SIG-M5 treated with dmso at 0.1 percent for 504 hours (cell line): ENCODE results near the gene IL19.
"Not testable (repeated sequence)": the region's sequence is repeated elsewhere in the genome, so short reads cannot be mapped to it uniquely, and the experiment has no call there.

ENCODE experiments used
- DNase-seq: peaks from one replicate; lab custom pipeline; 2025; ENCODE audit not compliant: unreplicated experiment; lab: John Stamatoyannopoulos, UW

Gene IL19

DNA sequence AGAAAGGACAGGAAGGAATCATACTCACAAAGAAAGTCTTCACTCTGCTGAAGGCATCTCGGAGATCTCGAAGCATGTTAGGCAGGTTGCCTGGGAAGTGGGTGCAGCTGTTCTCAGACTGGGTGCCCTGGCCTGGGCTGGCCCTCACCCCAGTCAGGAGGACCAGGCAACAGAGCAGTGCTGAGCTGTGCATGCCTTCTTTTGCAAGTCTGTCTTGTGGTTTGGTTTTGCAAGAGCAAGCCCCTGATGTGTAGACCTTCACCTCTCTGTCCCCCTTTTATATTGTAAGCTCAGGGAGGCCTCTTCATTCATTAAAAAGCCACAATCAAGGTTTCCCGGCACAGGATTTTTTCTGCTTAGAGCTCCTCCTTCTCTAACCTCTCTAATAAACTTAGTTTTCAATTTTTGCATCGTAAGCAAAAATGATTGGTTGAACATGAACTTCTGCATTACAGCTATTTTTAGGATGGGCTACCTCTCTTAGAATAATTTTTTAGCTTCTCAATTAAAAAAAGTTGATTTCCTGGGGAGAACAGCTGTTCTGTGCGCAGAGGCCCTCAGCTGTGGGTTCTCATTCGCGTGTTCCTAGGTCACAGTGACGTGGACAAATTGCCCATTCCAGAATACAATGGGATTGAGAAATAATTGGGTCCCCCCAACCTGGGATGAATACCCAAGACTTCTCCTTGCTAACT is 1.8 kb downstream of the IL19 start, which contains the start of gene IL10:
Gene IL10 (minus strand): TSS at position 252 of the 695 bp plus-strand sequence. CDS start 59 bp downstream, at position 193.
- peak; percentile 61 for DNase-seq

DNA sequence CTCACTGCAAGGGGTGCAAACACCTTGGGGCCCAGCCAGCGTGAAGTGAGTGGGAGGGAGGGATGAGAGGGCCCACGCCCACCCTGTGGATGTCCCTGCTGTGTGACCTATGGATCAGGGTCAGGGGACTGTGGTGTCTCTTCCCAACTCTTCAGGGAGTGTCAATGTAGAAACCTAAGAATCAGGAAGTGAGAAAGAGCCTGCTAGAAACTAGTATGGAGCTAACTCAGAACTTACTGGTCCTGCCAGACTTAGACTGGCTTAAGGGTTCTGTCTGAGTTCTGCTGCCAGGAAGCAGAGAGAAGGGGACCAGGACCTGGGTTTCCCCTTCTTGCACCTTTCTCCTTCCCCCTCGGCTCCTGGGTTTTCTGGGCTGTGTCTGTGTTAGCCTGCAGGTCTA is 3.5 kb downstream of the IL19 start:
- DNase-seq: peak; percentile 64

DNA sequence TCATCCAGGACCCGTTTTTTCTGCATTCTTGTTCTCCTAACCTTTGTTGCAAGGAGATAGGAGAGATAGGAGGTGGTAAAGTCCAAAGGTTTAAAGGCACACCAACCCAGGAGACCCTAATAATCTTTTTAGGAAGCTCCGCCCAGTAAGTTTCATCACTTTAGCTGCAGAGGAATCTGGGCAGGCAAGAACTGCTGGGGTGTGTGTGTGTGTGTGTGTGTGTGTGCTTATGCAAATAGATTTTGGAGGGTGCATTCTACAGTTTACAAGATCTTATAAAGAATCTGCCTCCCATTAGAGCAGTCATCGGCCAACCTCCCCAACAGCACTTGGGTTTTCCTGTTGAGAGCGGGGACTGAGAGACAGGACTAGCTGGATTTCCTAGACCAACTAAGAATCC is 5.7 kb downstream of the IL19 start:
- DNase-seq: peak; percentile 70

DNA sequence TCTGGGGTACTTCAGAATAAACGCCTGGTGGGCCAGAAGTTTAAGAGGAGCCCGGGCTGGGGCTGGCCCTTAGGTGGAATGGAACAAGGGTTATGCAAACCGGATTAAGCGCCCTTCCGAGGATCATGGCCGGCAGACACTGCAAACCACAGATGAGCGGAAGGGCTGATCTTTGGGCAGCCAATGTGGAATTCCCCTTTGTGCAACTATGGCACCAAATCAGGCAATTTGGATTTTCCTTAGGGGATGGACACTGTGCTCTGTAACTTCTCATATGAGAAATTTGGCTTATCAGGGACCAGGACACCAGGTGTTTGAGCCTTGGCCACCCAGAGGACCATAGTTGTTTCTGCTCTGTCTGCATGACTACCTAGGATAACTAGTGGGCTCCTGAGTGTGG is 7.5 kb downstream of the IL19 start:
- DNase-seq: no peak

DNA sequence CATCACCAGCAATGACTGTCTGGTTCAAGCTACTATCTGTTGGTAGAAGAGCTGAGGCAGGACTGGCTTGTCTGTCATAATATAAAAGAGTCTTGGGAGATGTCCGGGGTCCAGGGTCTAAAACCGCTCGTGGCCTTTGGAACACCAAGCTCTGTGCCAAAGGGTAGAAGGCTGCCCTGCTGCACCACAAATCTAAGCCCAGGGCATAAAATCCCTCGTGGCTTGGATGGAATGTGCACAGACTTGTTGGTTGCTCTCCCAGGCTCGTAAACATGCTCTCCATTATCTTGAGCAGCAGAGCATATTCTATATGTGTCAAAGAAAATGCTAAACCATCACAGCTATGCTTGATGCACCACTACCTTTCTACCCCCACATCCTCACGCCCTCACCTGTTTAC is 8.3 kb downstream of the IL19 start:
- not testable (repeated sequence) for DNase-seq

DNA sequence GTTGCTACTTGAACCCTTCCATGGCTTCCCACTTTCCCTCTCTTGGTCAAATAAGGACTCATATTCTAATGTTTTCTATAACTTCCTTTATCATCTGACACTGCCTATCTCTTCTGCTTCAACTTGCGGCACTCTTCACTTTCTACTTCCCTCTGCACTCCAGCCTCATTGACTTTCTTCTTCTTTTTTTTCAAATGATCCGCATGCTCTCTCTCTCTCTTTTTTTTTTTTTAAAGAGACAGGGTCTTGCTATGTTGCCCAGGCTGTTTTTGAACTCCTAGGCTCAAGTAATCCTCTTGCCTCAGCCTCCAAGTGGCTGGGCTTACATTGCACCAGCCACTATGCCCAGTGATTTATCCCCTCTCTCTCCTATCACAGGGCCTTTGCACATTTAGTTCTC is 9.1 kb downstream of the IL19 start:
- peak; percentile 79 for DNase-seq

DNA sequence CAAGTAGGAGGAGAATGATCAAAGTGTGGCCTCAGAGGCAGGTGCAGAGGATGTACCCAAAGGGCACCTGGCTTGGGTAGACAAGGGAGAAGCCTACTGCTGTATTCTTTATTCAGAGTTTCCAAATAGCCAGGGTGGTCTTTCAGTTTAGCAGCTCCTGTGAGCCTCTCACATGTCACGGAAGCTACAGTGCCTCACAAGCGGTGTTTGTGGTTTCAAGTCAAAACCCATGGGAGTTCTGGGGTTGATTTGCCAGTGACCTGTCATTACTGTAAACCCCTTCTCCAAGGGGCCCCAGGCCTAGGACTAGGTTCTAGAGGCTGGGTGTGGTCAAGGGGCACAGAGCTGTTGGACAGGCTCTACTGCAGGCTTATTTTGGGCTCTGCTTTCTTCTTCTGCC is 11.9 kb downstream of the IL19 start:
- no peak for DNase-seq

DNA sequence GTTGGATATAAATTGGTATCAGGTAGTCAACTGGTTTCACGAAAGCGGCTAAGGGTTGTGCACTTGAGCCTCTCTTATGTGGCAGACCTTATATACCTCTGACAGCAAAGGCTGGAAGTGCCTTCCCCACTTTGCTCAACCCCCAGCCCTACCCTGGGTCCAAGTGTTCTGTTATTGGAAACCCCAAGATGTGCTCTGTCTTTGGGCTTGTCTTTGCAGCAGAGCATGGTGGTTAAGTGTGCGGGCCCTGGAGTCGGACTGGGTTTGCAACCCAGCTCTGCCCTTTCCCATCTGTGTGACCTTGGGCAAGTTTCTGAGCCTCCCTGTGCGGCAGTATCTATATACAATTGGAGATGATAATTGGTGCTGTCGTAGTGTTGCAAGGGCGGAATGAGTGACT is 12.9 kb downstream of the IL19 start:
- no peak for DNase-seq

DNA sequence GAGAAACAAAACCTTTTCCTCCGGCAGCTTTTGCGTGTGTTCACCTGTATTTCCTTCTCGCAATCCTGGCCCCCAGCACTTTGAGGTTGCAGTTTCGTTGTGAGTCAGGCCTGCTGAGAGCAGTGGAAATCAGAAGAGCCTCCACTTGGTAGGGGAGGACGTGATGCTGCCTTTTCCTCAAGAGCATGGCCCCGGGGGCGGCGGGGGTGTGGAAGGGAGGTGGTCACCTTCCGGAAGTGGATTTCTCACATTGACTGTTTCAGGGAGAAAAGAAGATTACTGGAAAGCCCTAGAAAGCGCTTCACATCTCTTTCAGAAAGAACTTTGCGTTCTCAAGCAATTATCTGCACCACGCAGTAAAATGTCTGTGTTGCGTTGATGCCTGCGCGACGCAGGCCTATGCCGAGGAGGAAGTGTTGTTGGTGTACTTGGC is 13.9 kb downstream of the IL19 start:
- no peak for DNase-seq

DNA sequence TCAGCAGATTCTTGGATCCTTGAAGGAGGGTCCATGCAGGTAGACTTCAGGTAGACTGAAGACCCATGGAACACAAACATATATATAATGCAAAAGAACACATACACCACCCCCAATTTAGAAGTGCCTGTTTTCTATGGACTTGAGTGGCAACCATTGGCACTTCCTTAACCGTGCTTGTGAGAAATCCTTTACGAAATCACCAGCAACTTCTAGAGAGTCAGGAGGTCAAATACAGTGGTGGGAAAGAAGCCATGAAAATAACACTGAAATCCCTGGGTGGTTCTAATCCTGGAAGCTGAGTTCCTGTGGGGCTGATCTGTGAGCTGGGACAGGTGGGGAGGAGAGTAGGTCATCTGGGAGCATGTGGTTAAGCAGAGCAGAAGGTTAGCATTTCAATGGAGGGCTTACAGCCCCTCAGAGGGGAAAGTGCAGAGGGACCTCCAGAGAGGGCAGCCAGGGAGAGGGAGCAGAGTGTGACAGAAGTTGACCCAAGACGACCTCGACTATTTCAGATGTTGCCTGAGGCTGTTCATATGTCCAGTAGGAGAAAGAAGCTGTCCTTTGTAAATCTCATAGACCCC is 14.7 kb downstream of the IL19 start:
- peak; percentile 35 for DNase-seq

DNA sequence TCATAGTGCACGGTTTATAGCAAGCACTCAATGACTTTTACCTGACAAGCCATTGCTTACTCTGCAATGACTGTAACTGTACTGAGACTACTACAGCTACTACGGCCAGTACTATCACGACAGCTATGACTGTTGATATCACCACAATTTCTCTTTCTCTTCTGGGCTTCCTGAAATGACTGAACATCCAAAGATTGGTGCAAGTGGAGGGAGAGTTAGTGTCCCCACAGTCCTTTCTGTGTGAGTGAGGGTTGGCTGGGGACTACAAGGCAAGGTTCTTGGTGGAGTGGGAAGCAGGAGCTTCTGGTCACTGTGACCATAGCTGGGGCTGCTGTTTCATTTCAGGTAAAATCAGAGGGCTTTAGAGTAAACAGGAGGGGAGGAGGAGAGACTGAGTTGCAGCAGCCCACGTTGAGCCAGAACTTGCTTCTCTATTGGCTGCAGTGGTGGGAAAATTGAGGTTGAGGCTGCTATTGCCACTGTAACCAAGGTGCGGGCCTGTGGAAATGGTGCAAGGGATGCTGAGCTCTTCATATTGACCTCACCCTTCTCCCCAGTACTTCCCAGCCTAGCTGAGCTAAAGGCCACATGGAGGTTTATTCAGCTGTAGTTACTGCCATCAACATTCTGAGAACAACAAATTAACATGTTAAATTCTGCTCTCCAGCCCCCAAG is 15.8 kb downstream of the IL19 start:
- DNase-seq: no peak

DNA sequence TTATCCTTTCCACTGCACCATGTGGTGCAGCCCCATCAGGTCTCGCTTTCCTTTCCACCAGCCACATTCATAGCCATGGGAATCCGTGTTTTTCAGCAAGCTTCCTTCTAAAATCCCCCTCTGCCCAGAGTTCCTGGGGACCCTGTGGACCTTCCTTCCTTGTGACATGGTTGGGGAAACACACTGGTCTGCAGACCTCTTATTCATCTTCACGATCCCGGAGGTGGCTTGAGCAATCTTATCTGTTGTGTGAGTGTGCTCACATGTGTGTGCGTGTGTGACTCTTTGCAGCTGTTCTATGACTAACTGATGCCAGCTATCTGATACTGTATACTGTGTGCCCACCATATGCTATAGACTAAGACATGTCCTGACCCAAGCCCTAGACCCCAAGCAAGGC is 17.3 kb downstream of the IL19 start:
- no peak for DNase-seq

DNA sequence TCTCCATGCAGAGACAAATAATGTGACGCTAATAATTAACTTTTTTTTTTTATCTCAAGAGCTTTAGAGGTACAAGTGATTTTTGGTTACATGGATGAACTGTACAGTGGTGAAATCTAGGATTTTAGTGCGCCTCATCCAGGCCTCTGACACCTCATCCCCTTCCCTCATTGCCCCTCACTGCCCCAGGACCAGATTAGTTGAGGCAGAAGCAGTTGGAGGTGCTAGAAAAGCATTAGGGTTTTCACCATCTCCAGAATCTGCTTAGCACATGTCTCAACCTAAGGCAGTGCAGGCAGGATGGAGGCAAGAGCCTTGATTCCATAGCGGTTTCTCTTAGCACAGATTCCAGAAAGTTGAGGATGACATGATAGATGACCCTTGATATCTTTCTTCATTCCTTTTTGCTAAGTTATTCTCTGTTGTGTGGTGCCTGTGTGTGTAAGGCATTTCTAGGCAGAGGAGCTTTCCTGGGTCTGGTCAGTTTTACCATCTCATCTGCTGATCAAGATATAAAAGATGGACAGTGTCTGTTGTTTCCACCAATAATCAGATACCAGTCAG is 18.0 kb downstream of the IL19 start:
- no peak for DNase-seq

DNA sequence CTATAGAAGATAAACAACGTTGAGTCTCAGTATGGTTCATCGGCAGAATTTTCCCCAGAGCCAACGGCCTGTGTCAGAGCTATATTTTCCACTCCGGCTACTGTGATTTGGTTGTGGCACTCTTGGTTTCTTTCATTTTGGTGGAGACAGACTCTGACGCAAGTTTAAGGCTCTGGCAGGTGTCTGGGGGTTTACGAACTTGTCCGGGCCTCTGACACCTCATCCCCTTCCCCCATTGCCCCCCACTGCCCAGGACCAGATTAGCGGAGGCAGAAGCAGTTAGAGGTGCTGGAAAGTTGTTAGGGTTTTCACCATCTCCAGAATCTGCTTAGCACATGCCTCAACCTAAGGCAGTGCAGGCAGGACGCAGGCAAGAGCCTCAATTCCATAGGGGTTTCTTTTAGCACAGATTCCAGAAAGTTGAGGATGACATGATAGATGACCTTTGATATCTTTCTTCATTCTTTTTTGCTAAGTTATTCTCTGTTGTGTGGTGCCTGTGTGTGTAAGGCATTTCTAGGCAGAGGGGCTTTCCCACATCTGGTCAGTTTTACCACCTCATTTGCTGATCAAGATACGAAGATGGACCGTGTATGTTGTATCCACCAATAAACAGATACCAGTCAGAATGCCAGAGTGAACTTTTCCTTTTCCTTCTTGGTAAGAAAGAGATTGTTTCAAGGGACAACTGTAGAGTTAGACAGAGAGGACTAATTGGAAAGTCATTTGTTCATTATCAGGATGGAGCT is 20.1 kb downstream of the IL19 start:
- DNase-seq: no peak

DNA sequence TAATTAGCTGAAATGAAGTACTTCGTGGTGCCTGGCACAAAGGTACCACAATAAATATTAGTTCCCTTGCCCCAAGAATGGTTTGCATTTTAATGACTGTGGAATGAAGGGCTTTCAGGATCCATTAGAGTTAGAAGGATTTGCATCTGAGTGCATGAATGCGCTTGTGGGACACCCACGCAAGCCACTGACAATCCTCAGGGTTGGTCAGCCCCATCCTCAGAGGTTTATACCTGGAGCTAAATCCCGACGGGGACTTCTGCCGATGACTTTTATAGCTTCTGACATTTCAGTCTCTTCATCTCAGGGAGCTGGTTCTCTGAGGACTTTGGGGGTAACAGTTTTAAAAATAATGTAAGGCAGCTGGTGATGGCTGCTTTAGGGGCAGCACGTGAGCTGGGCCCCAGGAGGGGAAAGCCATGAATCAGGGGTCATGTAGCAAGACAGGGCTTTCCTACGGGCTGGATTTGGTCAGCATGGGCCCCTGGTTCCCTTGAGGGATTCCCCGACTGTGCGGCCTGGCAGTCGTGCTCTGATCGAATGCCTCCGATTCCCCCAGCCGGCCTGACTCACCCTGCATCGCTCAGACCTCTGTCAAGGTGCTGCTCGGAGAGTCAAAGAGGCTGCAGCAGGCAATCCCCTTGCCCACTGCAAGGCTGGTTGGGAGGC is 22.5 kb downstream of the IL19 start:
- no peak for DNase-seq

DNA sequence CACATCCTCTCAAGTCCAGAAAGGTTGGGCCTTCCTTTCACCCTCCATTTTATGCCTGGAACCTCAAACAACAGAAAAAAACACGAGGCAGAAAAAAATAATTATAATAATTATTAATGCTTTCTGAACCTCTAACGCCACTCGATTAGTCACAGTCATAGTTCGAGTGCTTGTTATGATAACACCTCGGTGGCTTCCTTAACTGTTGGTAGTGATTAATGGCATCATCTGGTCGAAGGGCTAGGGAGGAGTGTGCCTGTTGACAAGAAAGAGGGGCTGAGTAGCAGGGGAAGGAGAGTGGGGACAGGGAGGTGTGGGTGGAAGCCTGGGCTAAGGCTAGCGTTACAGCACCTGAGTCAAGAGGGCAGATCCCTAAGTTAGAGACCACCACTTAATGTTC is 23.0 kb downstream of the IL19 start:
- no peak for DNase-seq

DNA sequence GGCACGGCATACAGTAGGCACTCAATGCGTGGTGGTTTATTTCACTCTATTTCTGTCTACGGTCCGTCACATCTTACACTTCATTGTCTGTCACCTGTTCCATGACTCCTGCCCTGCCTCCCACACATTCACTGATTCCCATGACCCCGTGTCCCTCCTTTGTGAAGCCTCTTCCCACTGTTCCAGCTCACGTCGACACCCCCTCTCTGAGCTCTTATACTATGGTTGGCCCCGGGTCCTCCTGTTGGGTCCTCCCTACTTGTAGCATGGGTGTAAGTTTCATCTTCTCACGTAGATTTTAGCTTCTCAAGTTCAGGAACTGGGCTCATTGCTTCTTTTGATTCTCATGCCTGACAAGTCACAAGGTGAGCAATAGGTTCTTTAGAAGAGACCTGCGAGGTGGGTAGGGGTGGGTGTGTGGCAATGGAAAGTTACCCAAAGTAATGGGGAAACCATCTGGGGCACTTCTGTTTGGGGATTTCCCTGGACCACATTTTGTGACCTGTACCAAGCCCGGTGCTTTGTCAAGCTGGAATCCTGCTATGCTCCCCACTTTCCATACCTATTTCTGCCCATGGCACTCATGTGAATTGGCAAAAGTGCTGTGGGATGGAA is 23.8 kb downstream of the IL19 start:
- DNase-seq: no peak

DNA sequence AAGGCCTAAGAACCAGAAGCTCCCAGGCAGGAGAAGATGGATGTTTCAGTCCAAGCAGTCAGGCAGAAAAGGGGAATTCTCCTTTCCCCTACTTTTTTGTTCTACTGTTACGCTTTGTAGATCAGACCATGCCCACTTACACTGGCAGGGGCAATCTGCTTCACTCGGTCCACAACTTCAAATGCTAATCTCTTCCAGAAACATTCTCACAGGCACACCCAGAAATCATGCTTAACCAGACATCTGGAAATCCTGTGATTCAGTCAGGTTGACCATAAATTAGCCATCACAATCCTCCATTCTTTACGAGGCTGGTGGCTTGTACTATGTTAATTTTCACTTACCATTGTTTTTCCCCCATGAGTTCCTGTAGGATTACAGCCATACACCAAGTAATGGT is 25.5 kb downstream of the IL19 start:
- no peak for DNase-seq

DNA sequence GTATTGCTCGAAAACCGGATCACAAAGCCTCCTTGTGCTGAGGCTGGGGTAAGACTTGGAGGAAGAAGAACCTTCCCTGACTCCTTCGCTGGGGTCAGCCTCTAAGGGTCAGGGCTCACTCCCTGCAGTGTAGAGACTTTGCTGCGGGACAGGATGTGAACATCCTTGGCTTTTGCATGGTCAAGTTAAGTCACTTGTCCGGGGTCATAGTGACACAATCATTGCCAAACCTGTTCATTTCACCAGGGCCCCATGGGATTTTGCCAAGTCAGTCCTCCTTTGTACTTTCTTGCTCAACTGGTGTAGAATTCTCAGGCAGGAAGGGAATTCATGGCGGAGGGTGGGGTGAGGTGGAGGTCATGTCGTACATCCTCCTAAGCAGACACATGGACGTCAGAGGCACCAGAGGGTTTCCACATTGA is 26.4 kb downstream of the IL19 start:
- DNase-seq: no peak
